SK-N-SH (cell line): ENCODE measurements around the gene TANC1. TPM values are rescaled to one million over a fixed set of nuclear protein-coding genes. Genes with fewer than 3 reads are reported as not detected.

Experiments used
- CTCF ChIA-PET: fragments of 300-600, 350-600 bp; formaldehyde crosslinking; extraction: SDS; loops from one replicate; lab custom pipeline; 2021; lab: Yijun Ruan, JAX
- POLR2A ChIA-PET: fragments of 350-600 bp; sonication (Branson Sonifier 250); formaldehyde crosslinking; extraction: SDS; loops from one replicate; lab custom pipeline; 2020; ENCODE audit warnings: antibody characterized with exemption, inconsistent platforms; lab: Yijun Ruan, JAX
- DNase-seq: peaks from one replicate; pipeline ENCODE4 v3.0.0; 2012
- H2AFZ ChIP-seq: fragments of 200-600 bp; sonication (generic); 2 replicates; pipeline ENCODE4 v1.8.1; 2016; ENCODE audit warnings: antibody characterized with exemption, mild to moderate bottlenecking, low read depth
- H3F3A ChIP-seq: fragments of 200-600 bp; sonication (generic); replicated peaks from 2 replicates; pipeline ENCODE3; 2016; ENCODE audit warnings: antibody characterized with exemption, mild to moderate bottlenecking; ENCODE audit not compliant: insufficient read depth
- H3K27ac ChIP-seq, 2 experiments: fragments of 200-500 bp in 1 of 2; fragments of 200-600 bp in 1 of 2; sonication (Bioruptor generic) in 1 of 2; sonication (generic), shearing (Covaris generic) in 1 of 2; 2 replicates each; pipeline versions ENCODE4 v1.5.1 to v1.6.1; 2014 to 2016; ENCODE audit warnings: low read depth in 2 of 2, inconsistent platforms in 1 of 2, low read length in 1 of 2, mild to moderate bottlenecking in 1 of 2, mixed read lengths in 1 of 2
- H3K27me3 ChIP-seq: fragments of 200-600 bp; sonication (generic), shearing (Covaris generic); 2 replicates; pipeline ENCODE4 v1.6.1; 2016; ENCODE audit warnings: mixed run types; ENCODE audit not compliant: insufficient read depth
- H3K36me3 ChIP-seq, 2 experiments: fragments of 200-500 bp in 1 of 2; fragments of 200-600 bp in 1 of 2; sonication (Bioruptor generic) in 1 of 2; sonication (generic) in 1 of 2; replicated peaks in 1 of 2; 2 replicates each; pipeline versions ENCODE3 to v1.5.1; 2014 to 2016; ENCODE audit warnings: low read length in 1 of 2, mild to moderate bottlenecking in 1 of 2; ENCODE audit not compliant: insufficient read depth in 2 of 2, control insufficient read depth in 1 of 2
- H3K4me1 ChIP-seq, 2 experiments: fragments of 200-500 bp in 1 of 2; fragments of 200-600 bp in 1 of 2; sonication (Bioruptor generic) in 1 of 2; sonication (generic), shearing (Covaris generic) in 1 of 2; 2 replicates each; pipeline versions ENCODE4 v1.5.1 to v1.6.1; 2014 to 2016; ENCODE audit warnings: low read depth in 1 of 2, low read length in 1 of 2, mixed run types in 1 of 2; ENCODE audit not compliant: insufficient read depth in 2 of 2, control insufficient read depth in 1 of 2
- H3K4me2 ChIP-seq: fragments of 200-600 bp; sonication (generic), shearing (Covaris generic); 2 replicates; pipeline ENCODE4 v1.6.1; 2017; ENCODE audit warnings: mixed run types
- H3K4me3 ChIP-seq, 2 experiments: fragments of 200-500 bp in 1 of 2; fragments of 200-600 bp in 1 of 2; sonication (Bioruptor generic) in 1 of 2; sonication (generic), shearing (Covaris generic) in 1 of 2; 2 replicates each; pipeline versions ENCODE4 v1.5.1 to v1.8.1; 2014 to 2016; ENCODE audit warnings: low read depth in 2 of 2, inconsistent platforms in 1 of 2, low read length in 1 of 2, mild to moderate bottlenecking in 1 of 2, mixed read lengths in 1 of 2, moderate library complexity in 1 of 2
- H3K79me2 ChIP-seq: fragments of 200-600 bp; sonication (generic); 2 replicates; pipeline ENCODE4 v1.8.1; 2017; ENCODE audit warnings: mild to moderate bottlenecking; ENCODE audit not compliant: insufficient read depth
- H3K9ac ChIP-seq: fragments of 200-600 bp; sonication (generic); 2 replicates; pipeline ENCODE4 v1.6.1; 2017; ENCODE audit warnings: mixed run types
- H3K9me2 ChIP-seq: fragments of 200-600 bp; sonication (generic); 2 replicates; pipeline ENCODE4 v1.6.1; 2017; ENCODE audit warnings: mixed run types
- H3K9me3 ChIP-seq: fragments of 200-600 bp; sonication (generic); 2 replicates; pipeline ENCODE4 v1.6.1; 2017; ENCODE audit warnings: mixed run types, mild to moderate bottlenecking, moderate library complexity
- H4K20me1 ChIP-seq: fragments of 200-600 bp; sonication (generic); 2 replicates; pipeline ENCODE4 v1.6.1; 2017; ENCODE audit warnings: mild to moderate bottlenecking, mixed run types; ENCODE audit not compliant: insufficient read depth
- CHD2 ChIP-seq: fragments of 150-350 bp; IDR thresholded peaks from 2 replicates; pipeline ENCODE4 v1.6.1; 2018; ENCODE audit warnings: low read length; ENCODE audit not compliant: partially characterized antibody
- ELF1 ChIP-seq: IDR thresholded peaks from 2 replicates; pipeline ENCODE4 v1.4.0; 2012
- GABPA ChIP-seq: IDR thresholded peaks from 2 replicates; pipeline ENCODE4 v1.4.0; 2012; ENCODE audit warnings: low read depth, mild to moderate bottlenecking
- MXI1 ChIP-seq: IDR thresholded peaks from 2 replicates; pipeline ENCODE4 v1.6.1; 2012; ENCODE audit warnings: mild to moderate bottlenecking, low read depth, low read length, improper control_type of control experiment
- NFIC ChIP-seq: IDR thresholded peaks from 2 replicates; pipeline ENCODE4 v1.4.0; 2012; ENCODE audit warnings: borderline replicate concordance
- RAD21 ChIP-seq: IDR thresholded peaks from 2 replicates; pipeline ENCODE4 v1.6.1; 2012; ENCODE audit warnings: mild to moderate bottlenecking, low read length
- RXRA ChIP-seq: IDR thresholded peaks from 2 replicates; pipeline ENCODE4 v1.4.0; 2012; ENCODE audit warnings: low read depth, mild to moderate bottlenecking, borderline replicate concordance
- TAF1 ChIP-seq: IDR thresholded peaks from 2 replicates; pipeline ENCODE4 v1.6.1; 2012; ENCODE audit warnings: low read depth, mild to moderate bottlenecking, low read length, moderate library complexity, borderline replicate concordance
- TCF12 ChIP-seq: IDR thresholded peaks from 2 replicates; pipeline ENCODE4 v1.4.0; 2012
- YY1 ChIP-seq: IDR thresholded peaks from 2 replicates; pipeline ENCODE4 v1.4.0; 2012; ENCODE audit warnings: low read depth, mild to moderate bottlenecking
- WGBS: methylation state at CpG from one replicate; pipeline ENCODE4 v1.1.6; 2017; ENCODE audit warnings: low lambda C conversion rate; 5-methylcytosine and 5-hydroxymethylcytosine counted together
- polyA plus RNA-seq, 3 experiments: library from polyadenylated mRNA; depleted of rRNA; stranded (reverse); fragments of >200 nt; gene quantifications; 2 replicates each; pipeline ENCODE4 v1.2.3, GENCODE V29; 2012
- TF ChIP-seq, protein P1 (sequence below): IDR thresholded peaks from 2 replicates; pipeline ENCODE4 v1.4.0; 2012; ENCODE audit warnings: low read depth
- TF ChIP-seq, protein P2 (sequence below): IDR thresholded peaks from 2 replicates; pipeline ENCODE4 v1.6.1; 2012; ENCODE audit warnings: mild to moderate bottlenecking, low read depth, low read length, moderate library complexity
- TF ChIP-seq, protein P3 (sequence below): IDR thresholded peaks from 2 replicates; pipeline ENCODE4 v1.4.0; 2012; ENCODE audit warnings: low read depth, borderline replicate concordance
- TF ChIP-seq, protein P4 (sequence below): IDR thresholded peaks from 2 replicates; pipeline ENCODE4 v1.4.0; 2012; ENCODE audit warnings: low read depth, borderline replicate concordance
- TF ChIP-seq, protein P5 (sequence below): IDR thresholded peaks from 2 replicates; pipeline ENCODE4; 2012
- TF ChIP-seq, protein P6 (sequence below): fragments of 150-350 bp; IDR thresholded peaks from 2 replicates; pipeline ENCODE4 v1.6.1; 2016; ENCODE audit warnings: mild to moderate bottlenecking, low read depth, low read length

Gene TANC1
- polyA plus RNA-seq, 1 of the 3 experiments (the other 2 are of a cell fraction): 19.2 TPM

DNA sequence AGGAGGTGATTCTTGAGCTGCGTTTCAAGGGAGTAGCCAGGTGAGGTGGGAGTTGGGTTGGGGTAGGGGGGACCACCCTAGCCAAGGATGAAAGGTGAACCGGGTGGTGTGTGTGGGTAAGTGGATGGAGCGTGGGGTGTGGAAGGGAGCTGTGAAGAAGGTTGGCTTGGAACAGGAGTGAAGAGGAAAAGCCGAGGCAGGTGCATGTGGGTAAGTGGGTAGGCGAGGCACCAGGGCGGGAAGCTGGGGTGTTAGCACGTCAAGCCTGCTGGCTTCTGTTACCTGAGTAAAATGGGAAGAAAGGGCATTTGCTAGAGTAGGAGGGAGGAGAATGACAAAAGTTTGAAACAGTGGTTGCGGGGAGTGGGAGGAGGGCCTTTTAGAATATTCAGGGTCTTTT, 31.6 kb downstream of the TANC1 start:
- H2AFZ ChIP-seq: no peak overlapping the region
- H3K36me3 ChIP-seq: peaks cover 4 to 5% of the 10 kb centered on the region in 2 experiments
- no peaks in the 10 kb centered on the region for H3K27me3 ChIP-seq
- 97% methylated on average over 8 of the region's 8 CpGs for WGBS
- POLR2A ChIA-PET: no interaction called here
- H3K9me2 ChIP-seq: no peaks in the 10 kb centered on the region
- H3K27ac ChIP-seq: peak overlapping the region in 1 of 2 experiments; percentile 85; a peak in 2 of 4 replicates
- no peak for DNase-seq
- CTCF ChIA-PET: interaction anchor here (2.4 kb wide), 1 partner anchor 15 kb away, joined by 6 read pairs; no protein-coding TSS in a partner anchor
- peaks cover 24% of the 10 kb centered on the region for H3F3A ChIP-seq
- H3K79me2 ChIP-seq: peaks cover 54% of the 10 kb centered on the region
- peak overlapping the region; percentile 62 for H3K4me2 ChIP-seq
- peaks cover 17 to 42% of the 10 kb centered on the region in 2 experiments for H3K4me1 ChIP-seq
- H3K9ac ChIP-seq: peak overlapping the region; percentile 33; the same call in 1 of the 2 replicates
- no peak for TF ChIP-seq MXI1
- no peak for TF ChIP-seq TAF1
- no peak for TF ChIP-seq RAD21
- no peak for TF ChIP-seq ELF1
- no peaks in the 10 kb centered on the region for H4K20me1 ChIP-seq
- H3K9me3 ChIP-seq: no peaks in the 10 kb centered on the region
- H3K4me3 ChIP-seq: no peak overlapping the region

DNA sequence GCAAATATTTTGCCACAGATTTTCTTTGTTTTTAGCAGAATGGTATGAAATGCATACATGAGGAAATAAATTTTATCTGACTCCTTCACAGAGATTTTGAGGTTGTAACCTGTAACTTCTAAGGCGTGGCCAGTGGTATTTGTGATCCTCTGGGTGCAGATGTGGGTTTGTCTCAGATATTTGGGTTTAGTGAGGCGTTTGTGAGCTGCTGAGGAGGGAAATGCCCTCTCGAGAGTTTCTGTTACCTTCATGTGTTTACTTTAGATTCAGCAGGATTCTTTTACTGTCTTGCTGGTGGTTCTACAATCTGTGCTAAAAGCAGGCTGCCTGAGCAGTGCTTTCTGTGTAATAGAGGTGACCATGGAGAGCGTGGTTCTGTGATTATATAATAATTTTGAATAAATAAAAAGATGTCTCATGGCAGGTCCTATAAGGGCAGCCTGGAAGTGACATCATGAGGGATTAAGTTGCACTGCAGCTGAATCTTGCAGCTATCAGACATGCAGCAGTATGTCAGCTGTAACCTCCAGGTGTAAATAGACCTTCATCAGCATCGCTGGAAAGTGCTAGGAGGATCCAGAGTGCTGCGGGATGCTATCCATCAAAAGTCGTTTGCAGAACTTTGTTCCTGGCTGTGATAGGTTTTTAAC, 34.1 kb downstream of the TANC1 start:
- Histone ChIP-seq H3K9me2 (no peaks in the 10 kb centered on the region), H3K4me1 (peaks cover 17 to 31% of the 10 kb centered on the region in 2 experiments), H3K79me2 (peaks cover 49% of the 10 kb centered on the region), H3F3A (peaks cover 24% of the 10 kb centered on the region), H3K27me3 (no peaks in the 10 kb centered on the region), H4K20me1 (no peaks in the 10 kb centered on the region), H3K27ac (peak overlapping the region; percentile 43 to 75; a peak in 3 of 4 replicates), H3K9ac (no peak overlapping the region), H3K36me3 (peaks cover 6 to 17% of the 10 kb centered on the region in 2 experiments), H3K9me3 (no peaks in the 10 kb centered on the region), H2AFZ (no peak overlapping the region), H3K4me2 (no peak overlapping the region), H3K4me3 (no peak overlapping the region)
- DNase-seq: no peak
- POLR2A ChIA-PET: no interaction called here
- CTCF ChIA-PET: interaction anchor here (1.1 kb wide), 1 partner anchor 25 kb away, joined by 3 read pairs; no protein-coding TSS in a partner anchor
- 78% methylated on average over 4 of the region's 7 CpGs for WGBS
- TF ChIP-seq YY1: no peak
- no peak for TF ChIP-seq NFIC
- no peak for TF ChIP-seq ELF1
- TF ChIP-seq, protein P1, sequence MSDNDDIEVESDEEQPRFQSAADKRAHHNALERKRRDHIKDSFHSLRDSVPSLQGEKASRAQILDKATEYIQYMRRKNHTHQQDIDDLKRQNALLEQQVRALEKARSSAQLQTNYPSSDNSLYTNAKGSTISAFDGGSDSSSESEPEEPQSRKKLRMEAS: no peak
- TF ChIP-seq, protein P2, sequence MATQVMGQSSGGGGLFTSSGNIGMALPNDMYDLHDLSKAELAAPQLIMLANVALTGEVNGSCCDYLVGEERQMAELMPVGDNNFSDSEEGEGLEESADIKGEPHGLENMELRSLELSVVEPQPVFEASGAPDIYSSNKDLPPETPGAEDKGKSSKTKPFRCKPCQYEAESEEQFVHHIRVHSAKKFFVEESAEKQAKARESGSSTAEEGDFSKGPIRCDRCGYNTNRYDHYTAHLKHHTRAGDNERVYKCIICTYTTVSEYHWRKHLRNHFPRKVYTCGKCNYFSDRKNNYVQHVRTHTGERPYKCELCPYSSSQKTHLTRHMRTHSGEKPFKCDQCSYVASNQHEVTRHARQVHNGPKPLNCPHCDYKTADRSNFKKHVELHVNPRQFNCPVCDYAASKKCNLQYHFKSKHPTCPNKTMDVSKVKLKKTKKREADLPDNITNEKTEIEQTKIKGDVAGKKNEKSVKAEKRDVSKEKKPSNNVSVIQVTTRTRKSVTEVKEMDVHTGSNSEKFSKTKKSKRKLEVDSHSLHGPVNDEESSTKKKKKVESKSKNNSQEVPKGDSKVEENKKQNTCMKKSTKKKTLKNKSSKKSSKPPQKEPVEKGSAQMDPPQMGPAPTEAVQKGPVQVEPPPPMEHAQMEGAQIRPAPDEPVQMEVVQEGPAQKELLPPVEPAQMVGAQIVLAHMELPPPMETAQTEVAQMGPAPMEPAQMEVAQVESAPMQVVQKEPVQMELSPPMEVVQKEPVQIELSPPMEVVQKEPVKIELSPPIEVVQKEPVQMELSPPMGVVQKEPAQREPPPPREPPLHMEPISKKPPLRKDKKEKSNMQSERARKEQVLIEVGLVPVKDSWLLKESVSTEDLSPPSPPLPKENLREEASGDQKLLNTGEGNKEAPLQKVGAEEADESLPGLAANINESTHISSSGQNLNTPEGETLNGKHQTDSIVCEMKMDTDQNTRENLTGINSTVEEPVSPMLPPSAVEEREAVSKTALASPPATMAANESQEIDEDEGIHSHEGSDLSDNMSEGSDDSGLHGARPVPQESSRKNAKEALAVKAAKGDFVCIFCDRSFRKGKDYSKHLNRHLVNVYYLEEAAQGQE: no peak
- TF ChIP-seq, protein P3, sequence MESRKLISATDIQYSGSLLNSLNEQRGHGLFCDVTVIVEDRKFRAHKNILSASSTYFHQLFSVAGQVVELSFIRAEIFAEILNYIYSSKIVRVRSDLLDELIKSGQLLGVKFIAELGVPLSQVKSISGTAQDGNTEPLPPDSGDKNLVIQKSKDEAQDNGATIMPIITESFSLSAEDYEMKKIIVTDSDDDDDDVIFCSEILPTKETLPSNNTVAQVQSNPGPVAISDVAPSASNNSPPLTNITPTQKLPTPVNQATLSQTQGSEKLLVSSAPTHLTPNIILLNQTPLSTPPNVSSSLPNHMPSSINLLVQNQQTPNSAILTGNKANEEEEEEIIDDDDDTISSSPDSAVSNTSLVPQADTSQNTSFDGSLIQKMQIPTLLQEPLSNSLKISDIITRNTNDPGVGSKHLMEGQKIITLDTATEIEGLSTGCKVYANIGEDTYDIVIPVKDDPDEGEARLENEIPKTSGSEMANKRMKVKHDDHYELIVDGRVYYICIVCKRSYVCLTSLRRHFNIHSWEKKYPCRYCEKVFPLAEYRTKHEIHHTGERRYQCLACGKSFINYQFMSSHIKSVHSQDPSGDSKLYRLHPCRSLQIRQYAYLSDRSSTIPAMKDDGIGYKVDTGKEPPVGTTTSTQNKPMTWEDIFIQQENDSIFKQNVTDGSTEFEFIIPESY: no peak
- TF ChIP-seq, protein P4, sequence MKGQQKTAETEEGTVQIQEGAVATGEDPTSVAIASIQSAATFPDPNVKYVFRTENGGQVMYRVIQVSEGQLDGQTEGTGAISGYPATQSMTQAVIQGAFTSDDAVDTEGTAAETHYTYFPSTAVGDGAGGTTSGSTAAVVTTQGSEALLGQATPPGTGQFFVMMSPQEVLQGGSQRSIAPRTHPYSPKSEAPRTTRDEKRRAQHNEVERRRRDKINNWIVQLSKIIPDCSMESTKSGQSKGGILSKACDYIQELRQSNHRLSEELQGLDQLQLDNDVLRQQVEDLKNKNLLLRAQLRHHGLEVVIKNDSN: no peak
- TF ChIP-seq MXI1: no peak
- TF ChIP-seq, protein P5, sequence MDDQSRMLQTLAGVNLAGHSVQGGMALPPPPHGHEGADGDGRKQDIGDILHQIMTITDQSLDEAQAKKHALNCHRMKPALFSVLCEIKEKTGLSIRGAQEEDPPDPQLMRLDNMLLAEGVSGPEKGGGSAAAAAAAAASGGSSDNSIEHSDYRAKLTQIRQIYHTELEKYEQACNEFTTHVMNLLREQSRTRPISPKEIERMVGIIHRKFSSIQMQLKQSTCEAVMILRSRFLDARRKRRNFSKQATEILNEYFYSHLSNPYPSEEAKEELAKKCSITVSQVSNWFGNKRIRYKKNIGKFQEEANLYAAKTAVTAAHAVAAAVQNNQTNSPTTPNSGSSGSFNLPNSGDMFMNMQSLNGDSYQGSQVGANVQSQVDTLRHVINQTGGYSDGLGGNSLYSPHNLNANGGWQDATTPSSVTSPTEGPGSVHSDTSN: no peak
- TF ChIP-seq CHD2: no peak
- TF ChIP-seq GABPA: no peak
- TF ChIP-seq TCF12: no peak
- no peak for TF ChIP-seq RXRA
- TF ChIP-seq, protein P6, sequence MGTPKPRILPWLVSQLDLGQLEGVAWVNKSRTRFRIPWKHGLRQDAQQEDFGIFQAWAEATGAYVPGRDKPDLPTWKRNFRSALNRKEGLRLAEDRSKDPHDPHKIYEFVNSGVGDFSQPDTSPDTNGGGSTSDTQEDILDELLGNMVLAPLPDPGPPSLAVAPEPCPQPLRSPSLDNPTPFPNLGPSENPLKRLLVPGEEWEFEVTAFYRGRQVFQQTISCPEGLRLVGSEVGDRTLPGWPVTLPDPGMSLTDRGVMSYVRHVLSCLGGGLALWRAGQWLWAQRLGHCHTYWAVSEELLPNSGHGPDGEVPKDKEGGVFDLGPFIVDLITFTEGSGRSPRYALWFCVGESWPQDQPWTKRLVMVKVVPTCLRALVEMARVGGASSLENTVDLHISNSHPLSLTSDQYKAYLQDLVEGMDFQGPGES: no peak
